Measurements from ENCODE around the gene CLCN4. TPM values are rescaled to one million over a fixed set of nuclear protein-coding genes. Genes with fewer than 3 reads are reported as not detected.

The CLCN4 gene
- polyA plus RNA-seq, 3 donors, result 0.27 to 1.9 (median 1.3) TPM

- Histone ChIP-seq H3K9me3 (replicated peaks in 1 of 2; ENCODE audit: control insufficient read depth in 1 of 2, insufficient read depth in 1 of 2, low read length in 2 of 2) (no peaks in the 10 kb centered on the region), H3K27me3 (ENCODE audit: control insufficient read depth in 2 of 2, insufficient read depth in 2 of 2, low read length in 2 of 2) (no peaks in the 10 kb centered on the region), H2AFZ (ENCODE audit: insufficient read depth, low read depth, low read length, poor library complexity, severe bottlenecking) (no peak overlapping the region), H4K20me1 (ENCODE audit: insufficient read depth, low read length) (no peaks in the 10 kb centered on the region), H3K4me1 (ENCODE audit: control insufficient read depth in 1 of 2, insufficient read depth in 2 of 2, low read length in 2 of 2) (peaks cover 10 to 13% of the 10 kb centered on the region in 2 donors), H3K9ac (ENCODE audit: insufficient read depth, low read length, poor library complexity, severe bottlenecking) (no peak overlapping the region), H3K4me3 (replicated peaks in 1 of 3; ENCODE audit: low read depth in 2 of 3, low read length in 3 of 3) (no peak overlapping the region), H3K36me3 (replicated peaks in 1 of 2; ENCODE audit: control insufficient read depth in 1 of 2, insufficient read depth in 2 of 2, low read length in 2 of 2) (peaks cover 0 to 7% of the 10 kb centered on the region in 2 donors), H3K79me2 (ENCODE audit: insufficient read depth, low read length) (no peaks in the 10 kb centered on the region), H3K27ac (ENCODE audit: low read depth in 1 of 2, low read length in 2 of 2) (no peak overlapping the region), H3K4me2 (replicated peaks; ENCODE audit: extremely low read depth, low read length, poor library complexity, severe bottlenecking) (no peak overlapping the region)
- DNase-seq, result no peak
- peaks cover 0 to 6% (median 2%) of the 10 kb centered on the region in 3 donors for H3K27me3 Mint-ChIP-seq (ENCODE audit: low read depth in 3 of 3)
- peaks cover 11 to 22% of the 10 kb centered on the region in 2 donors for H3K36me3 Mint-ChIP-seq
- peaks cover 0 to 7% (median 0%) of the 10 kb centered on the region in 7 donors for H3K9me3 Mint-ChIP-seq
- intact Hi-C loops (cut with micrococcal nuclease), result no loop called here
- TF ChIP-seq, protein P1, sequence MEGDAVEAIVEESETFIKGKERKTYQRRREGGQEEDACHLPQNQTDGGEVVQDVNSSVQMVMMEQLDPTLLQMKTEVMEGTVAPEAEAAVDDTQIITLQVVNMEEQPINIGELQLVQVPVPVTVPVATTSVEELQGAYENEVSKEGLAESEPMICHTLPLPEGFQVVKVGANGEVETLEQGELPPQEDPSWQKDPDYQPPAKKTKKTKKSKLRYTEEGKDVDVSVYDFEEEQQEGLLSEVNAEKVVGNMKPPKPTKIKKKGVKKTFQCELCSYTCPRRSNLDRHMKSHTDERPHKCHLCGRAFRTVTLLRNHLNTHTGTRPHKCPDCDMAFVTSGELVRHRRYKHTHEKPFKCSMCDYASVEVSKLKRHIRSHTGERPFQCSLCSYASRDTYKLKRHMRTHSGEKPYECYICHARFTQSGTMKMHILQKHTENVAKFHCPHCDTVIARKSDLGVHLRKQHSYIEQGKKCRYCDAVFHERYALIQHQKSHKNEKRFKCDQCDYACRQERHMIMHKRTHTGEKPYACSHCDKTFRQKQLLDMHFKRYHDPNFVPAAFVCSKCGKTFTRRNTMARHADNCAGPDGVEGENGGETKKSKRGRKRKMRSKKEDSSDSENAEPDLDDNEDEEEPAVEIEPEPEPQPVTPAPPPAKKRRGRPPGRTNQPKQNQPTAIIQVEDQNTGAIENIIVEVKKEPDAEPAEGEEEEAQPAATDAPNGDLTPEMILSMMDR (IDR thresholded peaks at IDR 0.05), result no peak
- WGBS (ENCODE audit: insufficient coverage), result 92% methylated on average over 4 of the region's 9 CpGs
- H3K27ac Mint-ChIP-seq, result peak overlapping the region in 1 of 7 donors; percentile 8
- peaks cover 23% of the 10 kb centered on the region for H3K4me1 Mint-ChIP-seq
- no peak overlapping the region for H3K4me3 Mint-ChIP-seq
These were observed 48.5 kb upstream of the CLCN4 start for GRCh38 chrX:10108288-10108687.

DNA sequence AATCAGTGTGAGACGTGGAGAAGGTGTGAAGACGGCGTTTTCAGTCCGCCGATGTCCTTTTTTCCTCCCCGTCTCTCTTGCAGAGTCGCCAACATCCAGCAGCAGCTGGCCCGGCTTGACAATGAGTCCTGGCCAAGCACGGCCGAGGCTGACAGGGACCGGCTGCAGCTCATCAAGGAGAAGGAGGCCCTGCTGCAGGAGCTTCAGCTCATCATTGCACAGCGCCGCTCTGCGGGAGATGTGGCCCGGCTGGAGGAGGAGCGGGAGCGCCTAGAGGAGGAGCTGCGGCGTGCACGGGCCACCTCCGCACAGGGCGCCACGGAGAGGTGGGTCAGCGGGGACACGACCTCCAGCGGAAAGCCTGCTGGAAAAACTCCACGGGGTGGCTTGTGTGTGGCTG is 47.1 kb upstream of the CLCN4 start:
- H3K27ac Mint-ChIP-seq, result no peak overlapping the region
- Histone ChIP-seq H3K4me1 (ENCODE audit: control insufficient read depth in 1 of 2, insufficient read depth in 2 of 2, low read length in 2 of 2) (peaks cover 10 to 13% of the 10 kb centered on the region in 2 donors), H3K36me3 (replicated peaks in 1 of 2; ENCODE audit: control insufficient read depth in 1 of 2, insufficient read depth in 2 of 2, low read length in 2 of 2) (peaks cover 0 to 7% of the 10 kb centered on the region in 2 donors), H3K9me3 (replicated peaks in 1 of 2; ENCODE audit: control insufficient read depth in 1 of 2, insufficient read depth in 1 of 2, low read length in 2 of 2) (no peaks in the 10 kb centered on the region), H3K79me2 (ENCODE audit: insufficient read depth, low read length) (no peaks in the 10 kb centered on the region), H3K4me3 (replicated peaks in 1 of 3; ENCODE audit: low read depth in 2 of 3, low read length in 3 of 3) (no peak overlapping the region), H3K9ac (ENCODE audit: insufficient read depth, low read length, poor library complexity, severe bottlenecking) (no peak overlapping the region), H3K4me2 (replicated peaks; ENCODE audit: extremely low read depth, low read length, poor library complexity, severe bottlenecking) (no peak overlapping the region), H3K27me3 (ENCODE audit: control insufficient read depth in 2 of 2, insufficient read depth in 2 of 2, low read length in 2 of 2) (no peaks in the 10 kb centered on the region), H4K20me1 (ENCODE audit: insufficient read depth, low read length) (no peaks in the 10 kb centered on the region), H2AFZ (ENCODE audit: insufficient read depth, low read depth, low read length, poor library complexity, severe bottlenecking) (no peak overlapping the region), H3K27ac (ENCODE audit: low read depth in 1 of 2, low read length in 2 of 2) (no peak overlapping the region)
- peaks cover 11 to 19% of the 10 kb centered on the region in 2 donors for H3K36me3 Mint-ChIP-seq
- peaks cover 23% of the 10 kb centered on the region for H3K4me1 Mint-ChIP-seq
- peaks cover 0 to 2% (median 2%) of the 10 kb centered on the region in 3 donors for H3K27me3 Mint-ChIP-seq (ENCODE audit: low read depth in 3 of 3)
- H3K9me3 Mint-ChIP-seq, result no peaks in the 10 kb centered on the region
- no peak overlapping the region for H3K4me3 Mint-ChIP-seq
- WGBS (ENCODE audit: insufficient coverage), result 100% methylated on average over 10 of the region's 27 CpGs
- TF ChIP-seq, protein P1 (IDR thresholded peaks at IDR 0.05), result no peak
- intact Hi-C loops (cut with micrococcal nuclease), result loop anchor here in 1 of 2 donors (10.0 kb wide), 1 partner anchor 1365 kb away; no protein-coding TSS in a partner anchor
- no peak for DNase-seq
